ENCODE data around the gene PSMB11.

DNA sequence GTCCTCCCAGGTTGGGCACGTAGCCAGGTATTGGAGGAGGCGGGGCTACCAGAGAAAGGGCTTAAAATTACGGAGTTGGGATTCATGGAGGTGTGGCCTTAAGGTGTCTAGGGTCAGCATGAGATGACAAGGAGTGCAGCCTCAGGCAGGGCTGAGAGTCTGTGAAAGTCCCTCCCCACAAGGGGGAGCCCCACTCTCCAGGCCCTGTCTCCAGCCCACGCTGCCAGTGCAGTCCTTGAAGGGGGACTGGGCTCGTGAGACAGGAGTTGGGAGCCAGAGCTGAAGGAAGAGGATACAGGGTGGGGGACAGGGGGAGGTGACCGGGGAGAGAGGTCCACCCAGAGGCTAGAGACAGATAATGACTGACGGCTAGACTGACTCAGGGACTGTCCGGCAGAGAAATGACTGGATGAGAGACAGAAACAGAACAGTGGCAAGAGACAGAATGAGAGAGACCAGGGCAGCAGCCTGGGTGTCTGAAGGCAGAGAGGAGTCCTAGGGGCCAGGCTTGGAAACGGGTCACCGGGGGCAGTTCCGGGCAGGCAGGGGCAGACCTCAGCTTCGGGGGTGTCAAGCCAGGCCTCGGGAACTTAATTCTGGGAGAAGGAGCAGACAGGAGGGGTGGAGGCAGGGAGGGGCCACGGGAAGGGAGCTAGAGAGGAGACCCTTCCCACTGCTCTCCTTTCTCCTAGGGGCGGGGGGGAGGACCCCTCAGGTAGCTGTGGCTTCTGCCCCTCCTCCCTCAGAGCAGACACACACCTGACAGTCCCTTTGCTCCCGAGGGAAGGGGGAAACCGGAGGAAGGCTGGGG, 14.3 kb downstream of the PSMB11 start:
- TF ChIP-seq, protein P1, sequence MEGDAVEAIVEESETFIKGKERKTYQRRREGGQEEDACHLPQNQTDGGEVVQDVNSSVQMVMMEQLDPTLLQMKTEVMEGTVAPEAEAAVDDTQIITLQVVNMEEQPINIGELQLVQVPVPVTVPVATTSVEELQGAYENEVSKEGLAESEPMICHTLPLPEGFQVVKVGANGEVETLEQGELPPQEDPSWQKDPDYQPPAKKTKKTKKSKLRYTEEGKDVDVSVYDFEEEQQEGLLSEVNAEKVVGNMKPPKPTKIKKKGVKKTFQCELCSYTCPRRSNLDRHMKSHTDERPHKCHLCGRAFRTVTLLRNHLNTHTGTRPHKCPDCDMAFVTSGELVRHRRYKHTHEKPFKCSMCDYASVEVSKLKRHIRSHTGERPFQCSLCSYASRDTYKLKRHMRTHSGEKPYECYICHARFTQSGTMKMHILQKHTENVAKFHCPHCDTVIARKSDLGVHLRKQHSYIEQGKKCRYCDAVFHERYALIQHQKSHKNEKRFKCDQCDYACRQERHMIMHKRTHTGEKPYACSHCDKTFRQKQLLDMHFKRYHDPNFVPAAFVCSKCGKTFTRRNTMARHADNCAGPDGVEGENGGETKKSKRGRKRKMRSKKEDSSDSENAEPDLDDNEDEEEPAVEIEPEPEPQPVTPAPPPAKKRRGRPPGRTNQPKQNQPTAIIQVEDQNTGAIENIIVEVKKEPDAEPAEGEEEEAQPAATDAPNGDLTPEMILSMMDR (IDR thresholded peaks at IDR 0.05) = peak; percentile 17 to 22 (median 19)
- TF ChIP-seq EP300 (IDR thresholded peaks at IDR 0.05) = no peak
